ENCODE measurements around the gene PLXND1.

DNA sequence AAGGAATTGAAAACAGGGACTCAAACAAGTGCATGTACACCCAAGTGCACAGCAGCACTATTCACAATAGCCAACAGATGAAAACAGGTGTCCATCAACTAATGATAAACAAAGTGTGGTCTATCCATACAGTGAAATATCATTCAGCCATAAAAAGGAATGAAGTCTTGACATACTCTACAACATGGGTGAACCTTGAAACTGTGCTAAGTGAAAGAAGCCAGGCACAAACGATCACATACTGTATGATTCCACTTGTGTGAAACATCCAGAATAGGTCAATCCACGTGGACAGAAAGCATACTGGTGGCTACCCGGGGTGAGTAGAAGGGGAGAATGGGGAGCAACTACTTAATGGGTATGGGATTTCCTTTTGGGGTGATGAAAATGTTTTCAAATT, 29.6 kb upstream of the PLXND1 start:
- TF ChIP-seq EP300 (IDR thresholded peaks at IDR 0.05; ENCODE audit: borderline replicate concordance) = no peak
- no peak for TF ChIP-seq RAD21 (IDR thresholded peaks at IDR 0.05; ENCODE audit: low read depth)
- TF ChIP-seq, protein P1, sequence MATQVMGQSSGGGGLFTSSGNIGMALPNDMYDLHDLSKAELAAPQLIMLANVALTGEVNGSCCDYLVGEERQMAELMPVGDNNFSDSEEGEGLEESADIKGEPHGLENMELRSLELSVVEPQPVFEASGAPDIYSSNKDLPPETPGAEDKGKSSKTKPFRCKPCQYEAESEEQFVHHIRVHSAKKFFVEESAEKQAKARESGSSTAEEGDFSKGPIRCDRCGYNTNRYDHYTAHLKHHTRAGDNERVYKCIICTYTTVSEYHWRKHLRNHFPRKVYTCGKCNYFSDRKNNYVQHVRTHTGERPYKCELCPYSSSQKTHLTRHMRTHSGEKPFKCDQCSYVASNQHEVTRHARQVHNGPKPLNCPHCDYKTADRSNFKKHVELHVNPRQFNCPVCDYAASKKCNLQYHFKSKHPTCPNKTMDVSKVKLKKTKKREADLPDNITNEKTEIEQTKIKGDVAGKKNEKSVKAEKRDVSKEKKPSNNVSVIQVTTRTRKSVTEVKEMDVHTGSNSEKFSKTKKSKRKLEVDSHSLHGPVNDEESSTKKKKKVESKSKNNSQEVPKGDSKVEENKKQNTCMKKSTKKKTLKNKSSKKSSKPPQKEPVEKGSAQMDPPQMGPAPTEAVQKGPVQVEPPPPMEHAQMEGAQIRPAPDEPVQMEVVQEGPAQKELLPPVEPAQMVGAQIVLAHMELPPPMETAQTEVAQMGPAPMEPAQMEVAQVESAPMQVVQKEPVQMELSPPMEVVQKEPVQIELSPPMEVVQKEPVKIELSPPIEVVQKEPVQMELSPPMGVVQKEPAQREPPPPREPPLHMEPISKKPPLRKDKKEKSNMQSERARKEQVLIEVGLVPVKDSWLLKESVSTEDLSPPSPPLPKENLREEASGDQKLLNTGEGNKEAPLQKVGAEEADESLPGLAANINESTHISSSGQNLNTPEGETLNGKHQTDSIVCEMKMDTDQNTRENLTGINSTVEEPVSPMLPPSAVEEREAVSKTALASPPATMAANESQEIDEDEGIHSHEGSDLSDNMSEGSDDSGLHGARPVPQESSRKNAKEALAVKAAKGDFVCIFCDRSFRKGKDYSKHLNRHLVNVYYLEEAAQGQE (IDR thresholded peaks at IDR 0.05; ENCODE audit: low read depth) = no peak
- no peak for TF ChIP-seq CREB1 (IDR thresholded peaks at IDR 0.05; ENCODE audit: low read depth)
- TF ChIP-seq, protein P2, sequence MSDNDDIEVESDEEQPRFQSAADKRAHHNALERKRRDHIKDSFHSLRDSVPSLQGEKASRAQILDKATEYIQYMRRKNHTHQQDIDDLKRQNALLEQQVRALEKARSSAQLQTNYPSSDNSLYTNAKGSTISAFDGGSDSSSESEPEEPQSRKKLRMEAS (IDR thresholded peaks at IDR 0.05) = no peak
- TF ChIP-seq NFIC (IDR thresholded peaks at IDR 0.05) = no peak
- no peak for TF ChIP-seq CEBPB (IDR thresholded peaks at IDR 0.05)
- TF ChIP-seq, protein P3, sequence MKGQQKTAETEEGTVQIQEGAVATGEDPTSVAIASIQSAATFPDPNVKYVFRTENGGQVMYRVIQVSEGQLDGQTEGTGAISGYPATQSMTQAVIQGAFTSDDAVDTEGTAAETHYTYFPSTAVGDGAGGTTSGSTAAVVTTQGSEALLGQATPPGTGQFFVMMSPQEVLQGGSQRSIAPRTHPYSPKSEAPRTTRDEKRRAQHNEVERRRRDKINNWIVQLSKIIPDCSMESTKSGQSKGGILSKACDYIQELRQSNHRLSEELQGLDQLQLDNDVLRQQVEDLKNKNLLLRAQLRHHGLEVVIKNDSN (IDR thresholded peaks at IDR 0.05) = no peak
- no peak for TF ChIP-seq TAF1 (IDR thresholded peaks at IDR 0.05; ENCODE audit: low read depth)
- no peak for TF ChIP-seq TEAD4 (IDR thresholded peaks at IDR 0.05)
- TF ChIP-seq EGR1 (IDR thresholded peaks at IDR 0.05) = no peak

Measured in Ishikawa (cell line).